Loucy (cell line): ENCODE results near the gene RAB29.

Experiments used
- CTCF ChIP-seq: fragments of 200-600 bp; sonication (generic); conservative IDR thresholded peaks from 2 replicates; pipeline ENCODE4 v1.5.1; 2014; ENCODE audit warnings: mild to moderate bottlenecking, antibody characterized with exemption, low read length
- EZH2phosphoT487 ChIP-seq: fragments of 200-600 bp; IDR thresholded peaks from 2 replicates; pipeline ENCODE4 v1.6.1; 2018; ENCODE audit warnings: antibody characterized with exemption, mild to moderate bottlenecking, moderate library complexity, borderline replicate concordance

DNA sequence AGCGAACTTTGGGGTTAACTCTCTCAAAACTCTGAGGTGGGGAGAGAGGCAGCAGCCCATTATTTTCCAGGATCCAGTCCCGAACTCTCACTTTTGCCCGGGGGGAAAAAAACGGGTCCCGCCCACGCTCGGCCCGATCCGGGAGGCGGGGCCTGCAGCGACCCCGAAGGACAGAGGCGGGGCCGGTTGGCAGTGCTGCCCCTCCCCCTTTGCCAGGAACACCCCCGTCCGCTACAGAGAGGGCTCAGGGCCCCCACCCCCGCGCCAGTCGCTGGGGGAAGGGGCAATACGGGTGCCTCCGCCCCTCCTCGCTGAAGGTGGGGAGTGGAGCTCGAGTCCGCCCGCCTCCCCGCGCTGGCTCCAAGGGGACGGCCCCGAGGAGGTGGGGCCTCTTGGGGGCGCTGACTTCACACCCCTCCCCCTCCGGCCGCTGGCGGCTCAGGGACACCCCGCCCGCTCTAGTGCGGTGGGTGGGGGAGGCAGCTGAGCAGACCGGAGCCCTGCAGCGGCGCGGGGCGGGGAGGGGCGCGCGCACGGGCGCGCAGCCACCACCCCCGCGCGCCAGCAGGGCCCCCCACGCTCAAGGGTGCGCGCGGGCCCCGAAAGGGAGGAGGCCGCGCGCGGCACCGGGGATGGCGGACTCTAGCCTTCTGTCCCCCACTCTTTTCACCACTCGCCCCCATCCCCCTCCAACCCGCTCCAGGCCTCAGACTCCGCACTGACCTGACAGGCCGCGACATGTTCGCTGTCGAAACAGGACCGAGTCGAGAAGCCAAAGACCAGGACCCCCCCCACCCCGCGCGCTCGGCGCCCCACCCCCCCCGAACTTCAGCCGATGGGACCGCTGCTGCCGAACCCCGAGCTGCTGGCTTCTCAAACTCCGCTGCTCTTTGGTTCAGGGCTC lies 25.8 kb downstream of the RAB29 start:
- no peak for TF ChIP-seq EZH2phosphoT487
- TF ChIP-seq CTCF: no peak
